ENCODE results near the gene CIART.

CIART gene

DNA sequence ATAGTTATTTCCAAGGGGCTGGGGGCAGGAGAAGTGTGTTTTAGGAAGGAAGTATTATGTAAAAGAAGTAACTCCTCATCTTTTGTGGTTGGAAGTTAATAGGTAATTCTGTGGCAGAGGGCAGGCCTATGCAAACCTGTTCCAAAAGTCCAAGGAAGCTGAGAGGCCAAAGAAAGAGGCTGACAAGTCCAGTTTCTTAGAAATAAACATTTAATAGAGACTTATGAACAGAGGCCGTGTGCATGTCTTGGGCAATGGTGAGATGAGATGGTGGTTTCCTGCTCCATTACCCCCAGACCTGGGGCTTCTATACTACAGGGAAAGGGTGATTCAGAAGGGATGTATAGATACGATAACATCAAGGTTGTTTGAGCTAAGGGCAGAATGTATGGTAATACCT is 32.4 kb upstream of the CIART start:
- Histone ChIP-seq H3K27me3 (ENCODE audit: low read depth, low read length) (0 out of 2 replicates have a peak, but pooled peaks cover 3% of the 10 kb centered on the region), H4K20me1 (ENCODE audit: insufficient read depth, low read length) (no peaks in the 10 kb centered on the region), H3K36me3 (replicated peaks; ENCODE audit: low read depth, low read length) (no peaks in the 10 kb centered on the region), H3K9me3 (ENCODE audit: insufficient read depth, low read length) (no peaks in the 10 kb centered on the region), H2AFZ (ENCODE audit: low read depth, low read length) (0 out of 2 replicates have a peak overlapping the region, but pooled peaks have one; percentile 45), H3K4me3 (ENCODE audit: low read length) (no peak overlapping the region), H3K4me1 (ENCODE audit: low read length) (no peaks in the 10 kb centered on the region), H3K4me2 (ENCODE audit: low read length) (no peak overlapping the region), H3K9ac (ENCODE audit: low read length) (no peak overlapping the region), H3K27ac (ENCODE audit: low read length) (no peak overlapping the region), H3K79me2 (ENCODE audit: low read length) (no peaks in the 10 kb centered on the region)
- TF ChIP-seq CTCF (IDR thresholded peaks at IDR 0.05; ENCODE audit: low read depth, low read length) (no peak), EZH2phosphoT487 (IDR thresholded peaks at IDR 0.05; ENCODE audit: low read depth) (no peak)

DNA sequence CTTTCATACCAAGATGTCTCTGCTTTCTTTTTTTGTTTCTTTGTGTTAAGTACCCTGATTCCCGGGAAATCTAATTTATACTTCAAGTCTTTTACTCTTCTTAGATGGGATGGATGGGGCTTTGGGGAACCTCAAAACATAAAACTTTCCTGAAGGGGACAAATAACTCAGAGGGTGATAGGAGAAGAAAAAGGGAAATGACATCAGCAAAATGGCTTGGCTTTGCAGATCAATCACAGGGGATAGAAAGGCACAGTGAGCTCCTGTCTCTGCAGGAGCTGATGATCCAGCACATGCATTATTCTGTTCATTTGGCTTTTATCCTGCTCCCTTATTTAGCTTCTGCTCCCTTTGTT is 26.2 kb upstream of the CIART start:
- no peaks in the 10 kb centered on the region for H3K79me2 ChIP-seq (ENCODE audit: low read length)
- H3K4me2 ChIP-seq (ENCODE audit: low read length), result peak overlapping the region; percentile 84
- H3K9ac ChIP-seq (ENCODE audit: low read length), result peak overlapping the region; percentile 58
- TF ChIP-seq CTCF (IDR thresholded peaks at IDR 0.05; ENCODE audit: low read depth, low read length), result no peak
- no peak for TF ChIP-seq EZH2phosphoT487 (IDR thresholded peaks at IDR 0.05; ENCODE audit: low read depth)
- no peaks in the 10 kb centered on the region for H3K36me3 ChIP-seq (replicated peaks; ENCODE audit: low read depth, low read length)
- no peak overlapping the region for H3K27ac ChIP-seq (ENCODE audit: low read length)
- H4K20me1 ChIP-seq (ENCODE audit: insufficient read depth, low read length), result no peaks in the 10 kb centered on the region
- peak overlapping the region; percentile 91 for H2AFZ ChIP-seq (ENCODE audit: low read depth, low read length)
- H3K4me1 ChIP-seq (ENCODE audit: low read length), result peaks cover 26% of the 10 kb centered on the region
- H3K4me3 ChIP-seq (ENCODE audit: low read length), result peak overlapping the region; percentile 76
- H3K27me3 ChIP-seq (ENCODE audit: low read depth, low read length), result peaks cover 39% of the 10 kb centered on the region
- H3K9me3 ChIP-seq (ENCODE audit: insufficient read depth, low read length), result no peaks in the 10 kb centered on the region

- no peaks in the 10 kb centered on the region for H3K36me3 ChIP-seq (replicated peaks; ENCODE audit: low read depth, low read length)
- H3K27ac ChIP-seq (ENCODE audit: low read length), result no peak overlapping the region
- H3K9me3 ChIP-seq (ENCODE audit: insufficient read depth, low read length), result no peaks in the 10 kb centered on the region
- peak overlapping the region; percentile 58; the same call in 1 of the 2 replicates for H3K9ac ChIP-seq (ENCODE audit: low read length)
- peak overlapping the region; percentile 84 for H3K4me2 ChIP-seq (ENCODE audit: low read length)
- peak overlapping the region; percentile 76 for H3K4me3 ChIP-seq (ENCODE audit: low read length)
- TF ChIP-seq CTCF (IDR thresholded peaks at IDR 0.05; ENCODE audit: low read depth, low read length) (no peak), EZH2phosphoT487 (IDR thresholded peaks at IDR 0.05; ENCODE audit: low read depth) (no peak)
- H3K27me3 ChIP-seq (ENCODE audit: low read depth, low read length), result peaks cover 39% of the 10 kb centered on the region
- H3K4me1 ChIP-seq (ENCODE audit: low read length), result peaks cover 26% of the 10 kb centered on the region
- peak overlapping the region; percentile 91; the same call in 1 of the 2 replicates for H2AFZ ChIP-seq (ENCODE audit: low read depth, low read length)
- H3K79me2 ChIP-seq (ENCODE audit: low read length), result no peaks in the 10 kb centered on the region
- H4K20me1 ChIP-seq (ENCODE audit: insufficient read depth, low read length), result no peaks in the 10 kb centered on the region
These were observed 25.6 kb upstream of the CIART start for GRCh38 chr1:150256554-150257341.

DNA sequence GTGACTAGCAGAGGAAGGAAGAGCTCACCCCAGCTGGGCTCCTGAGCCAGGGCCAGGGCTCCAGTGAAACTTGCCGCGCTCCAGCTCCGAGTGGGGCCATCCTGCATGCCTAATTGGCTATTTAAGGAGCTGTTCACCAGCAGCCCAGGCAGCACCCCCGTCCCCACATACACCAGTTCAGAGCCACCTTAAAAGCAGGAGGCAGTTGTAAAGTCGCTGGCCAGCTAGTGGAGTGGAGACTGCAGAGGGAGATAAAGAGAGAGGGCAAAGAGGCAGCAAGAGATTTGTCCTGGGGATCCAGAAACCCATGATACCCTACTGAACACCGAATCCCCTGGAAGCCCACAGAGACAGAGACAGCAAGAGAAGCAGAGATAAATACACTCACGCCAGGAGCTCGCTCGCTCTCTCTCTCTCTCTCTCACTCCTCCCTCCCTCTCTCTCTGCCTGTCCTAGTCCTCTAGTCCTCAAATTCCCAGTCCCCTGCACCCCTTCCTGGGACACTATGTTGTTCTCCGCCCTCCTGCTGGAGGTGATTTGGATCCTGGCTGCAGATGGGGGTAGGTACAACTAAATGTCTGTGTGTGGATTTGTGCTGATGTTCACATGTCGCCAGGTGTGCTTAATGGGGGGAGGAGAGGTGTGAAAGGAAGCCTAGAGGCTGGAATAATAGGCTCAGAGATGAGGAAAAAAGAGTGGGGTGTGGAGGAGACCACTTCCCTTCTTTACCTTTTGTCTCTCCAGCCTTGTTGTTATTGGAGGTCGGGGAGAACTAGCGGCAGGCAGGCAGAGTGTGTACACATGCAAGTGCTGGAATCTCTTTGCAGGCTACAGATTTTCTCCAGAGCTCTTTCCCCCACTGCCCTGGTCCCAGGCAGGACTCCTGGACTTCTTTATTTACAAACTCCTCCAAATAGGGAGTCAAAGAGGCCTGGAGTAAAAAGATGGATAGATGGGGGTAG is 24.4 kb upstream of the CIART start, which contains the start of gene CA14:
TSS of gene CA14 (plus strand) at position 151 of the 962 bp plus-strand sequence. CDS start at position 506, 355 bp downstream.
- Histone ChIP-seq H3K36me3 (replicated peaks; ENCODE audit: low read depth, low read length) (no peaks in the 10 kb centered on the region), H3K27ac (ENCODE audit: low read length) (no peak within 1 kb of the TSS), H4K20me1 (ENCODE audit: insufficient read depth, low read length) (no peaks in the 10 kb centered on the region), H3K9me3 (ENCODE audit: insufficient read depth, low read length) (no peaks in the 10 kb centered on the region), H3K27me3 (ENCODE audit: low read depth, low read length) (peaks cover 39% of the 10 kb centered on the region), H2AFZ (ENCODE audit: low read depth, low read length) (peak within 1 kb of the TSS; percentile 91; the same call in 1 of the 2 replicates), H3K4me1 (ENCODE audit: low read length) (peaks cover 27% of the 10 kb centered on the region), H3K4me3 (ENCODE audit: low read length) (peak within 1 kb of the TSS; percentile 76), H3K79me2 (ENCODE audit: low read length) (no peaks in the 10 kb centered on the region), H3K9ac (ENCODE audit: low read length) (peak within 1 kb of the TSS; percentile 20; the same call in 1 of the 2 replicates), H3K4me2 (ENCODE audit: low read length) (peak within 1 kb of the TSS; percentile 84)
- TF ChIP-seq EZH2phosphoT487 (IDR thresholded peaks at IDR 0.05; ENCODE audit: low read depth), result peak; percentile 60; the same call in 1 of the 2 replicates
- no peak for TF ChIP-seq CTCF (IDR thresholded peaks at IDR 0.05; ENCODE audit: low read depth, low read length)

Measured in OCI-LY3 (cell line).